WTC11 (cell line): ENCODE data around the gene NELL1.

Source experiments
- CREB1 ChIP-seq: sonication (generic); formaldehyde crosslinking; IDR thresholded peaks from 2 replicates; pipeline ENCODE4 v1.8.0; 2023; ENCODE audit warnings: mild to moderate bottlenecking, missing genetic modification reagents
- FOXP1 ChIP-seq: sonication (generic); formaldehyde crosslinking; IDR thresholded peaks from 2 replicates; pipeline ENCODE4 v1.8.0; 2022; ENCODE audit warnings: missing genetic modification reagents, mild to moderate bottlenecking, moderate library complexity, borderline replicate concordance
- KAT7 ChIP-seq: sonication (generic); formaldehyde crosslinking; IDR thresholded peaks from 2 replicates; pipeline ENCODE4 v1.8.1; 2023; ENCODE audit warnings: missing genetic modification reagents, mild to moderate bottlenecking, borderline replicate concordance
- PRRX2 ChIP-seq: fragments of 250-450 bp; sonication (Bioruptor Pico); IDR thresholded peaks from 2 replicates; pipeline ENCODE4 v1.8.0; 2021; ENCODE audit warnings: mild to moderate bottlenecking
- ZNF232 ChIP-seq: sonication (generic); formaldehyde crosslinking; IDR thresholded peaks from 2 replicates; pipeline ENCODE4 v1.8.0; 2022; ENCODE audit warnings: mild to moderate bottlenecking, missing genetic modification reagents
- TF ChIP-seq, protein P1 (sequence below): fragments of 200-600 bp; IDR thresholded peaks from 2 replicates; pipeline ENCODE4 v1.8.0; 2022; ENCODE audit warnings: antibody characterized with exemption
- TF ChIP-seq, protein P2 (sequence below): sonication (generic); formaldehyde crosslinking; IDR thresholded peaks from 2 replicates; pipeline ENCODE4 v1.8.1; 2023; ENCODE audit warnings: mild to moderate bottlenecking, missing genetic modification reagents
- TF ChIP-seq, protein P3 (sequence below): sonication (generic); formaldehyde crosslinking; conservative IDR thresholded peaks from 2 replicates; pipeline ENCODE4 v1.8.1; 2022; ENCODE audit warnings: mild to moderate bottlenecking, missing genetic modification reagents
- TF ChIP-seq, protein P4 (sequence below): sonication (generic); formaldehyde crosslinking; IDR thresholded peaks from 2 replicates; pipeline ENCODE4 v1.8.0; 2022; ENCODE audit warnings: mild to moderate bottlenecking, missing genetic modification reagents
- TF ChIP-seq, protein P5 (sequence below): sonication (generic); formaldehyde crosslinking; IDR thresholded peaks from 2 replicates; pipeline ENCODE4 v1.8.1; 2022; ENCODE audit warnings: low read depth, mild to moderate bottlenecking, moderate library complexity, missing genetic modification reagents, borderline replicate concordance
- TF ChIP-seq, protein P6 (sequence below): fragments of 250-450 bp; sonication (Bioruptor Pico); IDR thresholded peaks from 2 replicates; pipeline ENCODE4 v1.9.0; 2021; ENCODE audit warnings: mild to moderate bottlenecking
- TF ChIP-seq, protein P7 (sequence below): sonication (generic); formaldehyde crosslinking; IDR thresholded peaks from 2 replicates; pipeline ENCODE4 v1.8.0; 2022; ENCODE audit warnings: mild to moderate bottlenecking, missing genetic modification reagents
- TF ChIP-seq, protein P8 (sequence below): sonication (generic); formaldehyde crosslinking; IDR thresholded peaks from 2 replicates; pipeline ENCODE4 v1.8.1; 2022; ENCODE audit warnings: mild to moderate bottlenecking, moderate library complexity, missing genetic modification reagents
- TF ChIP-seq, protein P9 (sequence below): sonication (generic); formaldehyde crosslinking; IDR thresholded peaks from 2 replicates; pipeline ENCODE4 v1.8.1; 2023; ENCODE audit warnings: mild to moderate bottlenecking, missing genetic modification reagents, borderline replicate concordance

DNA sequence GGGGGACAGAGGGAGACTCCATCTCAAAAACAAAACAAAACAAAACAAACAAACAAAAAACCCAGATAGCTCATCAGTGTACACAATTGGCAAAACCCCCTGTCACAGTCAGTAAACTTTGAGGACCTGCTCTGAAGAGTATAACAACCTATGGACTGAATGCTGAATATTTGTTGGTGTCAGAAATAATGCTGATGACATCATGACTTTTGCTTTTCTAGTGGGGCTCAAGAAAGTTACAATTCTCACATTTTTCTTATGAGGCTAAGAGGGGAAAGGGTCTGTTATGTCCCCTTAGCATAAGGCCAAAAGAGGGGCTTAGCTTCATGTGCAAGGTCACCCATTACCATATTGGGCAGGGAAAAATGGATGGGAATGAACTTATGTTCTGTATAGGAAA is 207.4 kb downstream of the NELL1 start:
- TF ChIP-seq FOXP1 (CRISPR knock-in tag), result no peak
- TF ChIP-seq, protein P1, sequence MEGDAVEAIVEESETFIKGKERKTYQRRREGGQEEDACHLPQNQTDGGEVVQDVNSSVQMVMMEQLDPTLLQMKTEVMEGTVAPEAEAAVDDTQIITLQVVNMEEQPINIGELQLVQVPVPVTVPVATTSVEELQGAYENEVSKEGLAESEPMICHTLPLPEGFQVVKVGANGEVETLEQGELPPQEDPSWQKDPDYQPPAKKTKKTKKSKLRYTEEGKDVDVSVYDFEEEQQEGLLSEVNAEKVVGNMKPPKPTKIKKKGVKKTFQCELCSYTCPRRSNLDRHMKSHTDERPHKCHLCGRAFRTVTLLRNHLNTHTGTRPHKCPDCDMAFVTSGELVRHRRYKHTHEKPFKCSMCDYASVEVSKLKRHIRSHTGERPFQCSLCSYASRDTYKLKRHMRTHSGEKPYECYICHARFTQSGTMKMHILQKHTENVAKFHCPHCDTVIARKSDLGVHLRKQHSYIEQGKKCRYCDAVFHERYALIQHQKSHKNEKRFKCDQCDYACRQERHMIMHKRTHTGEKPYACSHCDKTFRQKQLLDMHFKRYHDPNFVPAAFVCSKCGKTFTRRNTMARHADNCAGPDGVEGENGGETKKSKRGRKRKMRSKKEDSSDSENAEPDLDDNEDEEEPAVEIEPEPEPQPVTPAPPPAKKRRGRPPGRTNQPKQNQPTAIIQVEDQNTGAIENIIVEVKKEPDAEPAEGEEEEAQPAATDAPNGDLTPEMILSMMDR, result no peak
- TF ChIP-seq, protein P2, sequence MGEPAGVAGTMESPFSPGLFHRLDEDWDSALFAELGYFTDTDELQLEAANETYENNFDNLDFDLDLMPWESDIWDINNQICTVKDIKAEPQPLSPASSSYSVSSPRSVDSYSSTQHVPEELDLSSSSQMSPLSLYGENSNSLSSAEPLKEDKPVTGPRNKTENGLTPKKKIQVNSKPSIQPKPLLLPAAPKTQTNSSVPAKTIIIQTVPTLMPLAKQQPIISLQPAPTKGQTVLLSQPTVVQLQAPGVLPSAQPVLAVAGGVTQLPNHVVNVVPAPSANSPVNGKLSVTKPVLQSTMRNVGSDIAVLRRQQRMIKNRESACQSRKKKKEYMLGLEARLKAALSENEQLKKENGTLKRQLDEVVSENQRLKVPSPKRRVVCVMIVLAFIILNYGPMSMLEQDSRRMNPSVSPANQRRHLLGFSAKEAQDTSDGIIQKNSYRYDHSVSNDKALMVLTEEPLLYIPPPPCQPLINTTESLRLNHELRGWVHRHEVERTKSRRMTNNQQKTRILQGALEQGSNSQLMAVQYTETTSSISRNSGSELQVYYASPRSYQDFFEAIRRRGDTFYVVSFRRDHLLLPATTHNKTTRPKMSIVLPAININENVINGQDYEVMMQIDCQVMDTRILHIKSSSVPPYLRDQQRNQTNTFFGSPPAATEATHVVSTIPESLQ, result no peak
- TF ChIP-seq, protein P3, sequence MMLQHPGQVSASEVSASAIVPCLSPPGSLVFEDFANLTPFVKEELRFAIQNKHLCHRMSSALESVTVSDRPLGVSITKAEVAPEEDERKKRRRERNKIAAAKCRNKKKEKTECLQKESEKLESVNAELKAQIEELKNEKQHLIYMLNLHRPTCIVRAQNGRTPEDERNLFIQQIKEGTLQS (CRISPR knock-in tag), result no peak
- TF ChIP-seq, protein P4, sequence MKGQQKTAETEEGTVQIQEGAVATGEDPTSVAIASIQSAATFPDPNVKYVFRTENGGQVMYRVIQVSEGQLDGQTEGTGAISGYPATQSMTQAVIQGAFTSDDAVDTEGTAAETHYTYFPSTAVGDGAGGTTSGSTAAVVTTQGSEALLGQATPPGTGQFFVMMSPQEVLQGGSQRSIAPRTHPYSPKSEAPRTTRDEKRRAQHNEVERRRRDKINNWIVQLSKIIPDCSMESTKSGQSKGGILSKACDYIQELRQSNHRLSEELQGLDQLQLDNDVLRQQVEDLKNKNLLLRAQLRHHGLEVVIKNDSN (CRISPR knock-in tag), result no peak
- TF ChIP-seq ZNF232 (CRISPR knock-in tag), result no peak
- TF ChIP-seq, protein P5, sequence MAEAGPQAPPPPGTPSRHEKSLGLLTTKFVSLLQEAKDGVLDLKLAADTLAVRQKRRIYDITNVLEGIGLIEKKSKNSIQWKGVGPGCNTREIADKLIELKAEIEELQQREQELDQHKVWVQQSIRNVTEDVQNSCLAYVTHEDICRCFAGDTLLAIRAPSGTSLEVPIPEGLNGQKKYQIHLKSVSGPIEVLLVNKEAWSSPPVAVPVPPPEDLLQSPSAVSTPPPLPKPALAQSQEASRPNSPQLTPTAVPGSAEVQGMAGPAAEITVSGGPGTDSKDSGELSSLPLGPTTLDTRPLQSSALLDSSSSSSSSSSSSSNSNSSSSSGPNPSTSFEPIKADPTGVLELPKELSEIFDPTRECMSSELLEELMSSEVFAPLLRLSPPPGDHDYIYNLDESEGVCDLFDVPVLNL (CRISPR knock-in tag), result no peak
- TF ChIP-seq, protein P6, sequence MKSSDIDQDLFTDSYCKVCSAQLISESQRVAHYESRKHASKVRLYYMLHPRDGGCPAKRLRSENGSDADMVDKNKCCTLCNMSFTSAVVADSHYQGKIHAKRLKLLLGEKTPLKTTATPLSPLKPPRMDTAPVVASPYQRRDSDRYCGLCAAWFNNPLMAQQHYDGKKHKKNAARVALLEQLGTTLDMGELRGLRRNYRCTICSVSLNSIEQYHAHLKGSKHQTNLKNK, result no peak
- TF ChIP-seq, protein P7, sequence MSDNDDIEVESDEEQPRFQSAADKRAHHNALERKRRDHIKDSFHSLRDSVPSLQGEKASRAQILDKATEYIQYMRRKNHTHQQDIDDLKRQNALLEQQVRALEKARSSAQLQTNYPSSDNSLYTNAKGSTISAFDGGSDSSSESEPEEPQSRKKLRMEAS (CRISPR knock-in tag), result no peak
- TF ChIP-seq KAT7, result no peak
- TF ChIP-seq, protein P8, sequence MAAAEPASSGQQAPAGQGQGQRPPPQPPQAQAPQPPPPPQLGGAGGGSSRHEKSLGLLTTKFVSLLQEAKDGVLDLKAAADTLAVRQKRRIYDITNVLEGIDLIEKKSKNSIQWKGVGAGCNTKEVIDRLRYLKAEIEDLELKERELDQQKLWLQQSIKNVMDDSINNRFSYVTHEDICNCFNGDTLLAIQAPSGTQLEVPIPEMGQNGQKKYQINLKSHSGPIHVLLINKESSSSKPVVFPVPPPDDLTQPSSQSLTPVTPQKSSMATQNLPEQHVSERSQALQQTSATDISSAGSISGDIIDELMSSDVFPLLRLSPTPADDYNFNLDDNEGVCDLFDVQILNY, result no peak
- TF ChIP-seq CREB1 (CRISPR knock-in tag), result no peak
- TF ChIP-seq, protein P9, sequence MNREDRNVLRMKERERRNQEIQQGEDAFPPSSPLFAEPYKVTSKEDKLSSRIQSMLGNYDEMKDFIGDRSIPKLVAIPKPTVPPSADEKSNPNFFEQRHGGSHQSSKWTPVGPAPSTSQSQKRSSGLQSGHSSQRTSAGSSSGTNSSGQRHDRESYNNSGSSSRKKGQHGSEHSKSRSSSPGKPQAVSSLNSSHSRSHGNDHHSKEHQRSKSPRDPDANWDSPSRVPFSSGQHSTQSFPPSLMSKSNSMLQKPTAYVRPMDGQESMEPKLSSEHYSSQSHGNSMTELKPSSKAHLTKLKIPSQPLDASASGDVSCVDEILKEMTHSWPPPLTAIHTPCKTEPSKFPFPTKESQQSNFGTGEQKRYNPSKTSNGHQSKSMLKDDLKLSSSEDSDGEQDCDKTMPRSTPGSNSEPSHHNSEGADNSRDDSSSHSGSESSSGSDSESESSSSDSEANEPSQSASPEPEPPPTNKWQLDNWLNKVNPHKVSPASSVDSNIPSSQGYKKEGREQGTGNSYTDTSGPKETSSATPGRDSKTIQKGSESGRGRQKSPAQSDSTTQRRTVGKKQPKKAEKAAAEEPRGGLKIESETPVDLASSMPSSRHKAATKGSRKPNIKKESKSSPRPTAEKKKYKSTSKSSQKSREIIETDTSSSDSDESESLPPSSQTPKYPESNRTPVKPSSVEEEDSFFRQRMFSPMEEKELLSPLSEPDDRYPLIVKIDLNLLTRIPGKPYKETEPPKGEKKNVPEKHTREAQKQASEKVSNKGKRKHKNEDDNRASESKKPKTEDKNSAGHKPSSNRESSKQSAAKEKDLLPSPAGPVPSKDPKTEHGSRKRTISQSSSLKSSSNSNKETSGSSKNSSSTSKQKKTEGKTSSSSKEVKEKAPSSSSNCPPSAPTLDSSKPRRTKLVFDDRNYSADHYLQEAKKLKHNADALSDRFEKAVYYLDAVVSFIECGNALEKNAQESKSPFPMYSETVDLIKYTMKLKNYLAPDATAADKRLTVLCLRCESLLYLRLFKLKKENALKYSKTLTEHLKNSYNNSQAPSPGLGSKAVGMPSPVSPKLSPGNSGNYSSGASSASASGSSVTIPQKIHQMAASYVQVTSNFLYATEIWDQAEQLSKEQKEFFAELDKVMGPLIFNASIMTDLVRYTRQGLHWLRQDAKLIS, result no peak
- TF ChIP-seq PRRX2 (CRISPR knock-in tag), result no peak
